DOHH2 (cell line): ENCODE measurements around the gene MYD88.

ENCODE experiments used
- EZH2phosphoT487 ChIP-seq: fragments of 200-600 bp; sonication (generic); IDR thresholded peaks from 2 replicates; pipeline ENCODE4 v1.6.1; 2017; ENCODE audit warnings: borderline replicate concordance, mild to moderate bottlenecking, antibody characterized with exemption, low read length, moderate library complexity, mixed read lengths
- TF ChIP-seq, protein P1 (sequence below): fragments of 200-600 bp; sonication (generic); IDR thresholded peaks from one replicate; pipeline ENCODE4 v1.5.1; 2014; ENCODE audit warnings: antibody characterized with exemption, mild to moderate bottlenecking, low read depth, low read length; ENCODE audit not compliant: poor library complexity, severe bottlenecking

GRCh38 chr3:38099518-38099917 is 38.9 kb upstream of the MYD88 start:
- TF ChIP-seq, protein P1, sequence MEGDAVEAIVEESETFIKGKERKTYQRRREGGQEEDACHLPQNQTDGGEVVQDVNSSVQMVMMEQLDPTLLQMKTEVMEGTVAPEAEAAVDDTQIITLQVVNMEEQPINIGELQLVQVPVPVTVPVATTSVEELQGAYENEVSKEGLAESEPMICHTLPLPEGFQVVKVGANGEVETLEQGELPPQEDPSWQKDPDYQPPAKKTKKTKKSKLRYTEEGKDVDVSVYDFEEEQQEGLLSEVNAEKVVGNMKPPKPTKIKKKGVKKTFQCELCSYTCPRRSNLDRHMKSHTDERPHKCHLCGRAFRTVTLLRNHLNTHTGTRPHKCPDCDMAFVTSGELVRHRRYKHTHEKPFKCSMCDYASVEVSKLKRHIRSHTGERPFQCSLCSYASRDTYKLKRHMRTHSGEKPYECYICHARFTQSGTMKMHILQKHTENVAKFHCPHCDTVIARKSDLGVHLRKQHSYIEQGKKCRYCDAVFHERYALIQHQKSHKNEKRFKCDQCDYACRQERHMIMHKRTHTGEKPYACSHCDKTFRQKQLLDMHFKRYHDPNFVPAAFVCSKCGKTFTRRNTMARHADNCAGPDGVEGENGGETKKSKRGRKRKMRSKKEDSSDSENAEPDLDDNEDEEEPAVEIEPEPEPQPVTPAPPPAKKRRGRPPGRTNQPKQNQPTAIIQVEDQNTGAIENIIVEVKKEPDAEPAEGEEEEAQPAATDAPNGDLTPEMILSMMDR: no peak
- no peak for TF ChIP-seq EZH2phosphoT487
